K562 (cell line): ENCODE results near the gene TSHB. TPM values are rescaled to one million over a fixed set of nuclear protein-coding genes. Genes with fewer than 3 reads are reported as not detected.

Source experiments
- ATAC-seq: fragments of 200-7000 bp; cut with Tn5 transposase; 3 replicates; pipeline ENCODE4 v1.9.1; 2020; ENCODE audit warnings: moderate library complexity
- BruUV-seq: library from RNA; stranded (reverse); fragments of 400-500 nt; replicated peaks from 2 replicates; lab custom pipeline; 2021; lab: Mats Ljungman, UMichigan
- CTCF ChIA-PET: fragments of 300-600 bp; formaldehyde crosslinking; extraction: SDS; loops from one replicate; lab custom pipeline; 2021; ENCODE audit warnings: low intra/inter-chr PET ratio; lab: Yijun Ruan, JAX
- POLR2A ChIA-PET: fragments of 300-600, 350-650 bp; sonication (Branson Sonifier 250); formaldehyde crosslinking; extraction: SDS; loops from one replicate; lab custom pipeline; 2021; ENCODE audit warnings: antibody characterized with exemption, inconsistent platforms; lab: Yijun Ruan, JAX
- DNase-seq, 4 experiments: peaks; one replicate each; pipeline versions ENCODE4 v3.0.0 to v3.0.0-alpha.2; 2011 to 2018; ENCODE audit warnings: low spot score in 3 of 4, mixed read lengths in 3 of 4; ENCODE audit errors: extremely low read depth in 1 of 4
- FAIRE-seq: peaks from 2 replicates; lab custom pipeline; 2011; peaks lifted over from hg19 to GRCh38; lab: Jason Lieb, UNC
- H2AFZ ChIP-seq: 2 replicates; pipeline ENCODE4 v1.6.0; 2011; ENCODE audit warnings: low read depth, low read length, control low read depth, inconsistent platforms
- H3K27ac ChIP-seq: fragments of 200-600 bp; 3 replicates; pipeline ENCODE4 v1.8.0; 2011; ENCODE audit warnings: low read depth, mild to moderate bottlenecking, control low read depth, inconsistent platforms, low read length, moderate library complexity, mixed read lengths; ENCODE audit errors: extremely low read depth
- H3K27me3 ChIP-seq, 2 experiments: fragments of 300-600 bp in 1 of 2; 2 replicates in 1 of 2; 3 replicates in 1 of 2; pipeline versions ENCODE4 v1.6.0 to v1.8.0; 2011; ENCODE audit warnings: inconsistent platforms in 2 of 2, low read length in 2 of 2, mild to moderate bottlenecking in 1 of 2, mixed read lengths in 1 of 2, moderate library complexity in 1 of 2; ENCODE audit not compliant: control insufficient read depth in 2 of 2, insufficient read depth in 2 of 2
- H3K36me3 ChIP-seq: fragments of 300-600 bp; 3 replicates; pipeline ENCODE4 v1.8.0; 2011; ENCODE audit warnings: mild to moderate bottlenecking, low read length, inconsistent platforms; ENCODE audit not compliant: control insufficient read depth, insufficient read depth
- H3K4me1 ChIP-seq, 2 experiments: fragments of 200-600 bp in 1 of 2; replicated peaks in 1 of 2; 2 replicates in 1 of 2; 3 replicates in 1 of 2; pipeline versions ENCODE4 v1.5.1 to v1.8.0; 2011; ENCODE audit warnings: inconsistent platforms in 2 of 2, low read length in 2 of 2, mild to moderate bottlenecking in 1 of 2, mixed read lengths in 1 of 2, moderate library complexity in 1 of 2; ENCODE audit not compliant: control insufficient read depth in 2 of 2, insufficient read depth in 2 of 2
- H3K4me2 ChIP-seq: 2 replicates; pipeline ENCODE4 v1.6.1; 2011; ENCODE audit warnings: low read length, control low read depth, inconsistent platforms, mixed read lengths; ENCODE audit not compliant: insufficient read depth
- H3K4me3 ChIP-seq: fragments of 200-600 bp; sonication (generic), shearing (Covaris generic); 2 replicates; pipeline ENCODE4 v1.5.1; 2016; ENCODE audit warnings: control low read depth, inconsistent platforms
- H3K79me2 ChIP-seq: fragments of 200-600 bp; 3 replicates; pipeline ENCODE4 v1.8.0; 2011; ENCODE audit warnings: low read length, inconsistent platforms; ENCODE audit not compliant: control insufficient read depth, insufficient read depth
- H3K9ac ChIP-seq, 2 experiments: 2 replicates each; pipeline versions ENCODE4 v1.6.0 to v1.6.1; 2011; ENCODE audit warnings: low read depth in 2 of 2, low read length in 2 of 2, control low read depth in 1 of 2, inconsistent platforms in 1 of 2, mild to moderate bottlenecking in 1 of 2, mixed read lengths in 1 of 2; ENCODE audit not compliant: insufficient read depth in 1 of 2
- H3K9me1 ChIP-seq: one replicate; pipeline ENCODE4 v1.6.0; 2011; ENCODE audit warnings: inconsistent platforms, mild to moderate bottlenecking, low read length, moderate library complexity; ENCODE audit not compliant: control insufficient read depth, insufficient read depth
- H3K9me3 ChIP-seq: replicated peaks from 2 replicates; pipeline ENCODE4 v1.5.1; 2011; ENCODE audit warnings: low read depth, low read length, inconsistent platforms; ENCODE audit not compliant: control insufficient read depth, insufficient read depth
- H4K20me1 ChIP-seq: replicated peaks from 2 replicates; pipeline ENCODE4 v1.6.1; 2011; ENCODE audit warnings: low read length, inconsistent platforms, mixed read lengths; ENCODE audit not compliant: control insufficient read depth, insufficient read depth
- ARID2 ChIP-seq: fragments of 450-650 bp; IDR thresholded peaks from 2 replicates; pipeline ENCODE4 v1.6.1; 2017; ENCODE audit warnings: antibody characterized with exemption, mild to moderate bottlenecking
- CEBPG ChIP-seq, 3 experiments: fragments of 200-800 bp in 1 of 3; sonication (Bioruptor generic) in 1 of 3; sonication (generic) in 1 of 3; formaldehyde crosslinking in 1 of 3; IDR thresholded peaks in 2 of 3; conservative IDR thresholded peaks in 1 of 3; 2 replicates each; pipeline versions ENCODE4 v1.6.1 to v1.8.0; 2016 to 2022; ENCODE audit warnings: missing compliant biosample characterization in 2 of 3, missing genetic modification characterization in 2 of 3, mild to moderate bottlenecking in 1 of 3, missing genetic modification reagents in 1 of 3
- DPF2 ChIP-seq: fragments of 450-650 bp; IDR thresholded peaks from 2 replicates; pipeline ENCODE4 v1.6.1; 2016
- KDM5B ChIP-seq: fragments of 200-600 bp; sonication (generic); IDR thresholded peaks from 2 replicates; pipeline ENCODE4 v1.6.1; 2012; ENCODE audit warnings: low read depth, mild to moderate bottlenecking, moderate library complexity, low read length, control low read depth, inconsistent platforms; ENCODE audit not compliant: insufficient replicate concordance
- MTA2 ChIP-seq: fragments of 450-650 bp; IDR thresholded peaks from 2 replicates; pipeline ENCODE4 v1.6.1; 2016; ENCODE audit warnings: low read depth
- PHF20 ChIP-seq: fragments of 450-650 bp; IDR thresholded peaks from 2 replicates; pipeline ENCODE4 v1.6.1; 2018; ENCODE audit not compliant: partially characterized antibody
- POU5F1 ChIP-seq: fragments of 150-350 bp; IDR thresholded peaks from 2 replicates; pipeline ENCODE4 v1.6.1; 2014; ENCODE audit warnings: borderline replicate concordance, low read length, low read depth, mild to moderate bottlenecking; ENCODE audit not compliant: partially characterized antibody
- RBM39 ChIP-seq: fragments of 200-400 bp; formaldehyde crosslinking; optimal IDR thresholded peaks from 2 replicates; pipeline ENCODE3; 2018; ENCODE audit warnings: low read depth, low read length
- TAF9B ChIP-seq: fragments of 450-650 bp; IDR thresholded peaks from 2 replicates; pipeline ENCODE4 v1.6.1; 2018; ENCODE audit warnings: mild to moderate bottlenecking; ENCODE audit not compliant: partially characterized antibody
- ZKSCAN3 ChIP-seq: fragments of 250-450 bp; sonication (Bioruptor Pico); IDR thresholded peaks from 2 replicates; pipeline ENCODE4 v1.4.0; 2020
- ZZZ3 ChIP-seq: fragments of 450-650 bp; IDR thresholded peaks from 2 replicates; pipeline ENCODE4 v1.6.1; 2016; ENCODE audit warnings: antibody characterized with exemption, mild to moderate bottlenecking, moderate library complexity
- in situ Hi-C: fragments of 300-500 bp; cut with MboI; formaldehyde crosslinking; loops from 4 replicates; pipeline ENCODE4 v1.15.0; 2018; ENCODE audit warnings: inconsistent platforms, mixed read lengths
- intact Hi-C: fragments of 100-400 bp; cut with micrococcal nuclease; formaldehyde crosslinking; loops from 2 replicates; pipeline ENCODE4 v1.14.2; 2022
- polyA plus RNA-seq, 8 experiments: library from polyadenylated mRNA; depleted of rRNA in 4 of 8; stranded (reverse) in 5 of 8; unstranded in 3 of 8; fragments of >200 nt; fragmentation: Nextera tagmentation in 2 of 8; fragmentation: Illumina TruSeq in 1 of 8; extraction: Ambion mirVana in 2 of 8; extraction: Trizol in 1 of 8; gene quantifications; 2 replicates each; pipeline versions ENCODE4 v1.2.1 to v1.2.3, GENCODE V29; 2011 to 2014; ENCODE audit warnings: inconsistent platforms in 1 of 8, missing spikeins in 1 of 8
- total RNA-seq, 7 experiments: library from RNA; depleted of rRNA in 6 of 7; stranded (reverse); fragments of >200 nt in 6 of 7; fragmentation: Illumina TruSeq in 2 of 7; extraction: Trizol in 2 of 7; gene quantifications; 2 replicates each; pipeline versions ENCODE4 v1.2.1 to v1.2.3, GENCODE V29; 2011 to 2021; ENCODE audit warnings: low replicate concordance in 1 of 7
- TF ChIP-seq, protein P1 (sequence below), 3 experiments: fragments of 200-800 bp in 1 of 3; sonication (Bioruptor generic) in 1 of 3; sonication (generic) in 1 of 3; formaldehyde crosslinking in 1 of 3; IDR thresholded peaks; 2 replicates each; pipeline versions ENCODE4 v1.6.1 to v1.8.0; 2016 to 2022; ENCODE audit warnings: mild to moderate bottlenecking in 2 of 3, missing compliant biosample characterization in 2 of 3, missing genetic modification characterization in 2 of 3, missing genetic modification reagents in 1 of 3
- TF ChIP-seq, protein P2 (sequence below): fragments of 250-450 bp; sonication (Bioruptor Pico); IDR thresholded peaks from 2 replicates; pipeline ENCODE4 v1.8.0; 2021; ENCODE audit warnings: mild to moderate bottlenecking, moderate library complexity

Gene TSHB
- total and polyA plus RNA-seq, 9 of the 15 experiments (the other 6 are each of a cell fraction or from before 2014, with no cell fraction given): not detected

DNA sequence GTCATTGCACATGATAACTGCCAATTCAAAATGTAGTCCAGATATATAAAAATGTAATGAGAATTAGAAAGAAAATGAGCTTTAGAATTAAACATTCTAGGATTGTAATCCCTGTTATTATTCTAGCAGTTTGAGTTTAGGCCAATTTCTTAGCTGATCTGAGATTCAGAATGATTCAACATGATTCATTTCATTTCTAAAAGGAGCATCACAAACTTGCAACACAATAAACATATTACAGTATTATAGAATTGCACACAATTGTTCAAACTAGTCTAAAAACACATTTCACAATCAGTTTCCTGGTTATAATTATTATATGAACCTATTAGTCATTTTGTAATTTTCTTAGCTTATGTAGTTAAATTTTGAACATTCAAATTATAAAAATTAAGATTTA lies 43.3 kb upstream of the TSHB start:
- no peak overlapping the region for H3K4me2 ChIP-seq
- H3K4me3 ChIP-seq: no peak overlapping the region
- DNase-seq: no peak
- H4K20me1 ChIP-seq: no peaks in the 10 kb centered on the region
- H3K36me3 ChIP-seq: no peaks in the 10 kb centered on the region
- intact Hi-C loops (no loop called here), in situ Hi-C loops (no loop called here)
- H2AFZ ChIP-seq: no peak overlapping the region
- BruUV-seq: no TSS peak
- ChIA-PET CTCF (no interaction called here), POLR2A (no interaction called here)
- no peak overlapping the region for H3K27ac ChIP-seq
- FAIRE-seq: no peak
- H3K79me2 ChIP-seq: no peaks in the 10 kb centered on the region
- TF ChIP-seq ZKSCAN3 (CRISPR knock-in tag) (no peak), PHF20 (no peak), MTA2 (no peak), ZZZ3 (no peak), TAF9B (no peak), ARID2 (no peak), RBM39 (no peak), KDM5B (no peak), POU5F1 (no peak), DPF2 (no peak), CEBPG (CRISPR knock-in tag; IDR thresholded peaks at IDR 0.05) (no peak), CEBPG (tag; conservative IDR thresholded peaks at IDR 0.05 in 1 of 2, IDR thresholded peaks at IDR 0.05 in 1 of 2) (no peak)
- TF ChIP-seq, protein P1, sequence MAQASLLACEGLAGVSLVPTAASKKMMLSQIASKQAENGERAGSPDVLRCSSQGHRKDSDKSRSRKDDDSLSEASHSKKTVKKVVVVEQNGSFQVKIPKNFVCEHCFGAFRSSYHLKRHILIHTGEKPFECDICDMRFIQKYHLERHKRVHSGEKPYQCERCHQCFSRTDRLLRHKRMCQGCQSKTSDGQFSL (CRISPR knock-in tag; IDR thresholded peaks at IDR 0.05): no peak
- TF ChIP-seq, protein P1 (tag; IDR thresholded peaks at IDR 0.05): no peak
- TF ChIP-seq, protein P2, sequence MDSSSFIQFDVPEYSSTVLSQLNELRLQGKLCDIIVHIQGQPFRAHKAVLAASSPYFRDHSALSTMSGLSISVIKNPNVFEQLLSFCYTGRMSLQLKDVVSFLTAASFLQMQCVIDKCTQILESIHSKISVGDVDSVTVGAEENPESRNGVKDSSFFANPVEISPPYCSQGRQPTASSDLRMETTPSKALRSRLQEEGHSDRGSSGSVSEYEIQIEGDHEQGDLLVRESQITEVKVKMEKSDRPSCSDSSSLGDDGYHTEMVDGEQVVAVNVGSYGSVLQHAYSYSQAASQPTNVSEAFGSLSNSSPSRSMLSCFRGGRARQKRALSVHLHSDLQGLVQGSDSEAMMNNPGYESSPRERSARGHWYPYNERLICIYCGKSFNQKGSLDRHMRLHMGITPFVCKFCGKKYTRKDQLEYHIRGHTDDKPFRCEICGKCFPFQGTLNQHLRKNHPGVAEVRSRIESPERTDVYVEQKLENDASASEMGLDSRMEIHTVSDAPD: no peak
- no peaks in the 10 kb centered on the region for H3K9me3 ChIP-seq
- H3K4me1 ChIP-seq: no peaks in the 10 kb centered on the region
- no peaks in the 10 kb centered on the region for H3K27me3 ChIP-seq
- no peak for ATAC-seq
- no peak overlapping the region for H3K9ac ChIP-seq
- H3K9me1 ChIP-seq: no peaks in the 10 kb centered on the region
